ENCODE data around the gene MRPL49.

DNA sequence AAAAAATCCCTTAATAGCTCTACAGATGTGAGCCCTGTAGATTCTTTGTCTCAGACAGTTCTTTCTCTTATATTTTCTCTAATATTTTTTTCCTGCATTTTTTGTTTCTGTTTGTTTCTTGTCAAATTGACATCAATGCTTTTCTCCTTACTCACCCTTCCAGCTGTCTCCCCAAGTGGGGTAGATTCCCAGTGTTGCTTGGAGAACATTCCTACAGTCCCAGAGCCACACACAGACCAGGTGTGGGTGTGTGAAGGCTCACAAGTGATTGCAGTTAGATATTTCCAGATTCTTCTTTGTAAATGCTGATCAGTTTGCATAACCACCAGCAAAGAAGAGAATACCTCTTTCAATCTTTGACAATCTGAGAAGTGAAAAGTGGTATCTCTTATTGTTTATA is 18.6 kb upstream of the MRPL49 start:
- TF ChIP-seq CTCF (IDR thresholded peaks at IDR 0.05) (no peak), POLR2AphosphoS5 (IDR thresholded peaks at IDR 0.05) (no peak)
